ENCODE measurements around the gene GABBR2. TPM values are rescaled to one million over a fixed set of nuclear protein-coding genes. Genes with fewer than 3 reads are reported as not detected.

Gene GABBR2
- total and polyA plus RNA-seq, 2 of the 8 experiments (the other 6 are each of a cell fraction or from before 2014, with no cell fraction given) = 0.50 to 1.2 TPM

- TF ChIP-seq RNF2 (IDR thresholded peaks at IDR 0.05; ENCODE audit: borderline replicate concordance, low read depth, low read length, missing control alignments, poor library complexity, severe bottlenecking) (no peak), TAF7 (optimal IDR thresholded peaks at IDR 0.05; ENCODE audit: borderline replicate concordance, low read depth, low read length) (no peak)
These were observed 49.8 kb downstream of the GABBR2 start (continued) for GRCh38 chr9:98658951-98659351.

All from H1 (cell line).